C4-2B (cell line): ENCODE results near the gene HES6.
"Not testable (repeated sequence)": the region's sequence is repeated elsewhere in the genome, so short reads cannot be mapped to it uniquely, and the experiment has no call there.

Source experiments
- ZFX ChIP-seq: fragments of 450-650 bp; IDR thresholded peaks from 2 replicates; pipeline ENCODE4 v1.6.1; 2017
- TF ChIP-seq, protein P1 (sequence below): fragments of 450-650 bp; conservative IDR thresholded peaks from 2 replicates; pipeline ENCODE4 v1.5.1; 2017; ENCODE audit warnings: mild to moderate bottlenecking

DNA sequence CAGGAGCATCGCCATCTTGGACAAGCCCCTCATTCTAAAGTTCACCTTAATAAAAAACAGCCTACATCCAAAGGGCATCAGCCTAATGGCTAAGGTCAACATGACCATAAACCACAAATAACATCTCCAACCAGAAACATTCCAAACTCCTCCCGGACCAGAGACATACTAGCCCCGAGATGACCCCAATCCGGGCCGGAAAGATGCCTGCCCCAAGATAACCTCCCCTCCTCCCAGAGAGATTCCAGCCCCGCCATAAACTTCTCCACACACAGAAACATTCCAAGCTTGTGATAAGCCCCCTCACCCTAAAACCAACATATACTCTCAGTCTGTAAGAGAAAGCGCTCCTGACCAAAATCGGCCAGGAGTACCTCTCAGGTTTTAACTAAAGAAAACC lies 31.8 kb upstream of the HES6 start:
- TF ChIP-seq, protein P1, sequence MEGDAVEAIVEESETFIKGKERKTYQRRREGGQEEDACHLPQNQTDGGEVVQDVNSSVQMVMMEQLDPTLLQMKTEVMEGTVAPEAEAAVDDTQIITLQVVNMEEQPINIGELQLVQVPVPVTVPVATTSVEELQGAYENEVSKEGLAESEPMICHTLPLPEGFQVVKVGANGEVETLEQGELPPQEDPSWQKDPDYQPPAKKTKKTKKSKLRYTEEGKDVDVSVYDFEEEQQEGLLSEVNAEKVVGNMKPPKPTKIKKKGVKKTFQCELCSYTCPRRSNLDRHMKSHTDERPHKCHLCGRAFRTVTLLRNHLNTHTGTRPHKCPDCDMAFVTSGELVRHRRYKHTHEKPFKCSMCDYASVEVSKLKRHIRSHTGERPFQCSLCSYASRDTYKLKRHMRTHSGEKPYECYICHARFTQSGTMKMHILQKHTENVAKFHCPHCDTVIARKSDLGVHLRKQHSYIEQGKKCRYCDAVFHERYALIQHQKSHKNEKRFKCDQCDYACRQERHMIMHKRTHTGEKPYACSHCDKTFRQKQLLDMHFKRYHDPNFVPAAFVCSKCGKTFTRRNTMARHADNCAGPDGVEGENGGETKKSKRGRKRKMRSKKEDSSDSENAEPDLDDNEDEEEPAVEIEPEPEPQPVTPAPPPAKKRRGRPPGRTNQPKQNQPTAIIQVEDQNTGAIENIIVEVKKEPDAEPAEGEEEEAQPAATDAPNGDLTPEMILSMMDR, result not testable (repeated sequence)
- not testable (repeated sequence) for TF ChIP-seq ZFX
